ENCODE results near the gene TIMM21. TPM values are rescaled to one million over a fixed set of nuclear protein-coding genes. Genes with fewer than 3 reads are reported as not detected.

Gene TIMM21
- total and polyA plus RNA-seq, 4 donors: 22.0 to 39.2 (median 30.0) TPM

- Histone ChIP-seq H3K27ac (ENCODE audit: low read depth in 1 of 2, low read length in 2 of 2) (no peak overlapping the region), H3K4me3 (ENCODE audit: low read depth in 1 of 3, low read length in 3 of 3) (no peak overlapping the region), H3K27me3 (ENCODE audit: control insufficient read depth in 4 of 4, insufficient read depth in 4 of 4, low read length in 3 of 4) (no peaks in the 10 kb centered on the region), H3K36me3 (ENCODE audit: control insufficient read depth in 4 of 4, insufficient read depth in 3 of 4, low read depth in 1 of 4, low read length in 3 of 4) (no peaks in the 10 kb centered on the region), H3K9ac (ENCODE audit: low read depth in 1 of 2, low read length in 2 of 2) (no peak overlapping the region), H3K9me3 (ENCODE audit: control insufficient read depth in 4 of 4, low read length in 3 of 4) (no peaks in the 10 kb centered on the region), H3K4me1 (ENCODE audit: control insufficient read depth in 4 of 4, insufficient read depth in 4 of 4, low read length in 3 of 4) (peaks cover 0 to 7% (median 4%) of the 10 kb centered on the region in 4 donors)
- DNase-seq (ENCODE audit: low spot score): no peak
- 90% methylated on average over 11 of the region's 11 CpGs for WGBS
- no peak for TF ChIP-seq ZBTB33 (IDR thresholded peaks at IDR 0.05)
- no peak for TF ChIP-seq NR2F2 (IDR thresholded peaks at IDR 0.05)
- TF ChIP-seq RAD21 (IDR thresholded peaks at IDR 0.05): no peak
- no peak for TF ChIP-seq SP1 (IDR thresholded peaks at IDR 0.05)
- TF ChIP-seq YY1 (IDR thresholded peaks at IDR 0.05): no peak
- TF ChIP-seq JUND (IDR thresholded peaks at IDR 0.05): no peak
- TF ChIP-seq REST (IDR thresholded peaks at IDR 0.05): no peak
- no peak for TF ChIP-seq EGR1 (IDR thresholded peaks at IDR 0.05; ENCODE audit: low read depth in 2 of 2)
- no peak for TF ChIP-seq TAF1 (conservative IDR thresholded peaks at IDR 0.05)
- TF ChIP-seq HNF4A (conservative IDR thresholded peaks at IDR 0.05): no peak
- TF ChIP-seq GABPA (IDR thresholded peaks at IDR 0.05 in 1 of 2, conservative IDR thresholded peaks at IDR 0.05 in 1 of 2): no peak
- TF ChIP-seq ATF3 (IDR thresholded peaks at IDR 0.05): no peak
- TF ChIP-seq FOXA1 (IDR thresholded peaks at IDR 0.05): no peak
- no peak for TF ChIP-seq RXRA (IDR thresholded peaks at IDR 0.05)
- TF ChIP-seq HNF4G (IDR thresholded peaks at IDR 0.05): no peak
- no peak for TF ChIP-seq FOXA2 (IDR thresholded peaks at IDR 0.05)
- TF ChIP-seq CTCF (IDR thresholded peaks at IDR 0.05; ENCODE audit: low read depth, low read length, missing input control): no peak
- TF ChIP-seq MAX (IDR thresholded peaks at IDR 0.05): no peak
These were observed 25.1 kb downstream of the TIMM21 start for GRCh38 chr18:74173434-74173750.
